HepG2 (cell line): ENCODE data around the gene TSHZ2. TPM values are rescaled to one million over a fixed set of nuclear protein-coding genes. Genes with fewer than 3 reads are reported as not detected.

ENCODE experiments used
- ATAC-seq: fragments of 200-7000 bp; cut with Tn5 transposase; 3 replicates; pipeline ENCODE4 v1.9.1; 2020; ENCODE audit warnings: mild to moderate bottlenecking, moderate library complexity
- BruUV-seq: library from RNA; stranded (reverse); fragments of 400-500 nt; replicated peaks from 2 replicates; lab custom pipeline; 2021; lab: Mats Ljungman, UMichigan
- CTCF ChIA-PET: fragments of 300-600 bp; formaldehyde crosslinking; extraction: SDS; loops from one replicate; lab custom pipeline; 2021; ENCODE audit warnings: low total read pairs, inconsistent platforms, low intra/inter-chr PET ratio; lab: Yijun Ruan, JAX
- POLR2A ChIA-PET: fragments of 350-600 bp; sonication (Branson Sonifier 250); formaldehyde crosslinking; loops from one replicate; lab custom pipeline; 2020; ENCODE audit warnings: antibody characterized with exemption, inconsistent platforms; lab: Yijun Ruan, JAX
- DNase-seq: peaks from one replicate; pipeline ENCODE4 v3.0.0-alpha.2; 2015; ENCODE audit warnings: low spot score
- FAIRE-seq: peaks from 3 replicates; lab custom pipeline; 2011; peaks lifted over from hg19 to GRCh38; lab: Jason Lieb, UNC
- H2AFZ ChIP-seq: one replicate; pipeline ENCODE4 v1.6.1; 2011; ENCODE audit warnings: low read length, inconsistent platforms
- H3K27ac ChIP-seq: fragments of 300-600 bp; 3 replicates; pipeline ENCODE4 v1.8.0; 2011; ENCODE audit warnings: mixed run types, mild to moderate bottlenecking, mixed read lengths, low read length, inconsistent platforms; ENCODE audit not compliant: insufficient read depth; ENCODE audit errors: extremely low read length
- H3K27me3 ChIP-seq, 2 experiments: fragments of 200-600 bp in 1 of 2; 2 replicates in 1 of 2; 3 replicates in 1 of 2; pipeline versions ENCODE4 v1.6.0 to v1.8.0; 2011; ENCODE audit warnings: low read length in 2 of 2, mild to moderate bottlenecking in 2 of 2, moderate library complexity in 2 of 2, inconsistent platforms in 1 of 2; ENCODE audit not compliant: insufficient read depth in 2 of 2, control insufficient read depth in 1 of 2
- H3K36me3 ChIP-seq, 2 experiments: fragments of 200-600 bp in 1 of 2; replicated peaks in 1 of 2; 2 replicates in 1 of 2; 3 replicates in 1 of 2; pipeline versions ENCODE4 v1.5.1 to v1.8.0; 2011; ENCODE audit warnings: low read length in 2 of 2, inconsistent platforms in 1 of 2; ENCODE audit not compliant: insufficient read depth in 2 of 2, control insufficient read depth in 1 of 2
- H3K4me1 ChIP-seq: 2 replicates; pipeline ENCODE4 v1.5.1; 2012; ENCODE audit warnings: low read length, inconsistent platforms; ENCODE audit not compliant: insufficient read depth
- H3K4me2 ChIP-seq: 2 replicates; pipeline ENCODE4 v1.6.0; 2011; ENCODE audit warnings: low read depth, low read length, inconsistent platforms
- H3K4me3 ChIP-seq, 3 experiments: fragments of 200-600 bp in 1 of 3; sonication (generic), shearing (Covaris generic) in 1 of 3; replicated peaks in 1 of 3; 2 replicates each; pipeline ENCODE4 v1.5.1; 2011 to 2016; ENCODE audit warnings: low read length in 3 of 3, inconsistent platforms in 2 of 3, low read depth in 2 of 3, mild to moderate bottlenecking in 2 of 3, control low read depth in 1 of 3, mixed read lengths in 1 of 3; ENCODE audit not compliant: insufficient read depth in 1 of 3
- H3K79me2 ChIP-seq: one replicate; pipeline ENCODE4 v1.6.1; 2011; ENCODE audit warnings: low read length, inconsistent platforms; ENCODE audit not compliant: insufficient read depth
- H3K9ac ChIP-seq: 2 replicates; pipeline ENCODE4 v1.6.0; 2011; ENCODE audit warnings: mild to moderate bottlenecking, low read depth, low read length, inconsistent platforms; ENCODE audit not compliant: insufficient read depth
- H3K9me3 ChIP-seq: 2 replicates; pipeline ENCODE4 v1.5.1; 2012; ENCODE audit warnings: mild to moderate bottlenecking, low read length
- H4K20me1 ChIP-seq: 2 replicates; pipeline ENCODE4 v1.6.0; 2011; ENCODE audit warnings: inconsistent platforms, mild to moderate bottlenecking, low read length, moderate library complexity; ENCODE audit not compliant: insufficient read depth
- ARNT2 ChIP-seq: sonication (generic); formaldehyde crosslinking; IDR thresholded peaks from 2 replicates; pipeline ENCODE4 v1.8.0; 2022; ENCODE audit warnings: mild to moderate bottlenecking, low read depth, missing genetic modification reagents, moderate library complexity
- CEBPG ChIP-seq: IDR thresholded peaks from 2 replicates; pipeline ENCODE4 v1.6.1; 2016
- KDM3A ChIP-seq: IDR thresholded peaks from 2 replicates; pipeline ENCODE4 v1.6.1; 2018; ENCODE audit warnings: low read depth, missing compliant biosample characterization
- KLF13 ChIP-seq: sonication (generic); formaldehyde crosslinking; IDR thresholded peaks from 2 replicates; pipeline ENCODE4 v1.4.0; 2020; ENCODE audit warnings: mild to moderate bottlenecking, missing genetic modification reagents
- NFE2L1 ChIP-seq: sonication (generic); formaldehyde crosslinking; IDR thresholded peaks from 2 replicates; pipeline ENCODE4 v1.4.0; 2020; ENCODE audit warnings: missing genetic modification reagents, mild to moderate bottlenecking, borderline replicate concordance
- PHF8 ChIP-seq: sonication (generic); formaldehyde crosslinking; IDR thresholded peaks from 2 replicates; pipeline ENCODE4 v1.5.0; 2020; ENCODE audit warnings: missing genetic modification reagents
- PRMT3 ChIP-seq: sonication (generic); formaldehyde crosslinking; IDR thresholded peaks from 2 replicates; pipeline ENCODE4 v1.8.1; 2022; ENCODE audit warnings: low read depth, mild to moderate bottlenecking, moderate library complexity, missing genetic modification reagents, borderline replicate concordance
- RFX3 ChIP-seq: IDR thresholded peaks from 2 replicates; pipeline ENCODE4 v1.6.1; 2016; ENCODE audit warnings: missing biosample characterization, missing genetic modification reagents
- SMYD3 ChIP-seq: sonication (generic); formaldehyde crosslinking; IDR thresholded peaks from 2 replicates; pipeline ENCODE4 v1.8.1; 2023; ENCODE audit warnings: mild to moderate bottlenecking, missing genetic modification reagents
- THYN1 ChIP-seq: sonication (generic); formaldehyde crosslinking; IDR thresholded peaks from 2 replicates; pipeline ENCODE4 v1.8.1; 2023; ENCODE audit warnings: low read depth, mild to moderate bottlenecking, moderate library complexity, missing genetic modification reagents, borderline replicate concordance
- ZNF335 ChIP-seq: sonication (generic); formaldehyde crosslinking; IDR thresholded peaks from 2 replicates; pipeline ENCODE4 v1.4.0; 2020; ENCODE audit warnings: missing genetic modification reagents
- ZNF337 ChIP-seq: sonication (generic); formaldehyde crosslinking; IDR thresholded peaks from 2 replicates; pipeline ENCODE4 v1.5.1; 2020; ENCODE audit warnings: missing genetic modification reagents, low read depth, mild to moderate bottlenecking, borderline replicate concordance
- ZNF33B ChIP-seq: sonication (generic); formaldehyde crosslinking; IDR thresholded peaks from 2 replicates; pipeline ENCODE4 v1.5.1; 2020; ENCODE audit warnings: mild to moderate bottlenecking, missing genetic modification reagents
- ZNF34 ChIP-seq: sonication (generic); formaldehyde crosslinking; IDR thresholded peaks from 2 replicates; pipeline ENCODE4 v1.4.0; 2020; ENCODE audit warnings: mild to moderate bottlenecking, missing genetic modification reagents, borderline replicate concordance
- ZSCAN9 ChIP-seq: IDR thresholded peaks from 2 replicates; pipeline ENCODE4 v1.6.1; 2016; ENCODE audit warnings: borderline replicate concordance
- WGBS: methylation state at CpG from one replicate; pipeline ENCODE4 v1.1.6; 2017; ENCODE audit warnings: low lambda C conversion rate; 5-methylcytosine and 5-hydroxymethylcytosine counted together
- in situ Hi-C: cut with HindIII; loops from 2 replicates; pipeline ENCODE4 v1.10.0; 2017; ENCODE audit warnings: low pct_unique_long_range_greater_than_20kb; ENCODE audit not compliant: extremely low pct_ligation_motif_present
- intact Hi-C: fragments of 100-400 bp; cut with micrococcal nuclease; formaldehyde crosslinking; loops from one replicate; pipeline ENCODE4 v1.10.0; 2022; ENCODE audit not compliant: unreplicated experiment
- polyA plus RNA-seq, 8 experiments: library from polyadenylated mRNA; depleted of rRNA in 3 of 8; stranded (reverse) in 7 of 8; unstranded in 1 of 8; fragments of >200 nt; fragmentation: Illumina TruSeq in 4 of 8; extraction: Trizol in 4 of 8; gene quantifications; 2 replicates each; pipeline versions ENCODE4 v1.2.1 to v1.2.3, GENCODE V29; 2011 to 2016; ENCODE audit warnings: low read depth in 4 of 8, missing spikeins in 1 of 8, mixed read lengths in 1 of 8; ENCODE audit not compliant: insufficient read depth in 1 of 8
- total RNA-seq, 5 experiments: library from RNA; depleted of rRNA; stranded (reverse); fragments of >200 nt; fragmentation: Illumina TruSeq; extraction: Trizol; gene quantifications; 2 replicates each; pipeline ENCODE4 v1.2.3, GENCODE V29; 2016; ENCODE audit warnings: low read depth in 1 of 5
- TF ChIP-seq, protein P1 (sequence below), 2 experiments: fragments of 450-650 bp in 1 of 2; sonication (generic) in 1 of 2; formaldehyde crosslinking; IDR thresholded peaks; 2 replicates each; pipeline versions ENCODE4 v1.5.0 to v1.8.0; 2020 to 2022; ENCODE audit warnings: mild to moderate bottlenecking in 1 of 2, missing genetic modification reagents in 1 of 2

Gene TSHZ2
- total and polyA plus RNA-seq, 2 of the 13 experiments (the other 11 are each of a cell fraction or from before 2014, with no cell fraction given) = 0.01 TPM; not detected in 1

GRCh38 chr20:53165452-53165851 is 193.3 kb downstream of the TSHZ2 start:
- no peaks in the 10 kb centered on the region for H3K36me3 ChIP-seq
- no peaks in the 10 kb centered on the region for H4K20me1 ChIP-seq
- H3K27ac ChIP-seq = no peak overlapping the region
- H3K79me2 ChIP-seq = no peaks in the 10 kb centered on the region
- H3K4me1 ChIP-seq = no peaks in the 10 kb centered on the region
- 13% methylated on average over 4 of the region's 4 CpGs for WGBS
- TF ChIP-seq RFX3 (CRISPR knock-in tag) (no peak), SMYD3 (no peak), ZNF335 (CRISPR knock-in tag) (no peak), CEBPG (CRISPR knock-in tag) (no peak), ARNT2 (no peak), PRMT3 (no peak), KDM3A (CRISPR knock-in tag) (no peak), ZSCAN9 (no peak), ZNF34 (no peak), KLF13 (CRISPR knock-in tag) (no peak), THYN1 (CRISPR knock-in tag) (no peak), NFE2L1 (CRISPR knock-in tag) (no peak), PHF8 (CRISPR knock-in tag) (no peak), ZNF337 (no peak), ZNF33B (CRISPR knock-in tag) (no peak)
- TF ChIP-seq, protein P1, sequence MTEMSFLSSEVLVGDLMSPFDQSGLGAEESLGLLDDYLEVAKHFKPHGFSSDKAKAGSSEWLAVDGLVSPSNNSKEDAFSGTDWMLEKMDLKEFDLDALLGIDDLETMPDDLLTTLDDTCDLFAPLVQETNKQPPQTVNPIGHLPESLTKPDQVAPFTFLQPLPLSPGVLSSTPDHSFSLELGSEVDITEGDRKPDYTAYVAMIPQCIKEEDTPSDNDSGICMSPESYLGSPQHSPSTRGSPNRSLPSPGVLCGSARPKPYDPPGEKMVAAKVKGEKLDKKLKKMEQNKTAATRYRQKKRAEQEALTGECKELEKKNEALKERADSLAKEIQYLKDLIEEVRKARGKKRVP (CRISPR knock-in tag; IDR thresholded peaks at IDR 0.05) = no peak
- H3K9ac ChIP-seq = no peak overlapping the region
- H3K27me3 ChIP-seq = no peaks in the 10 kb centered on the region
- no TSS peak for BruUV-seq
- H3K4me3 ChIP-seq = no peak overlapping the region
- FAIRE-seq = no peak
- DNase-seq = no peak
- intact Hi-C loops (no loop called here), in situ Hi-C loops (no loop called here)
- no peak for ATAC-seq
- H3K9me3 ChIP-seq = no peaks in the 10 kb centered on the region
- no peak overlapping the region for H3K4me2 ChIP-seq
- no peak overlapping the region for H2AFZ ChIP-seq
- ChIA-PET POLR2A (no interaction called here), CTCF (no interaction called here)
